HepG2 (cell line): ENCODE measurements around the gene HCFC1R1. TPM values are rescaled to one million over a fixed set of nuclear protein-coding genes. Genes with fewer than 3 reads are reported as not detected.

Source experiments
- ATAC-seq: fragments of 200-7000 bp; cut with Tn5 transposase; 3 replicates; pipeline ENCODE4 v1.9.1; 2020; ENCODE audit warnings: mild to moderate bottlenecking, moderate library complexity
- BruUV-seq: library from RNA; stranded (reverse); fragments of 400-500 nt; replicated peaks from 2 replicates; lab custom pipeline; 2021; lab: Mats Ljungman, UMichigan
- CTCF ChIA-PET: fragments of 300-600 bp; formaldehyde crosslinking; extraction: SDS; loops from one replicate; lab custom pipeline; 2021; ENCODE audit warnings: low total read pairs, inconsistent platforms, low intra/inter-chr PET ratio; lab: Yijun Ruan, JAX
- POLR2A ChIA-PET: fragments of 350-600 bp; sonication (Branson Sonifier 250); formaldehyde crosslinking; loops from one replicate; lab custom pipeline; 2020; ENCODE audit warnings: antibody characterized with exemption, inconsistent platforms; lab: Yijun Ruan, JAX
- DNase-seq: peaks from one replicate; pipeline ENCODE4 v3.0.0-alpha.2; 2015; ENCODE audit warnings: low spot score
- FAIRE-seq: peaks from 3 replicates; lab custom pipeline; 2011; peaks lifted over from hg19 to GRCh38; lab: Jason Lieb, UNC
- H2AFZ ChIP-seq: one replicate; pipeline ENCODE4 v1.6.1; 2011; ENCODE audit warnings: low read length, inconsistent platforms
- H3K27ac ChIP-seq: fragments of 300-600 bp; 3 replicates; pipeline ENCODE4 v1.8.0; 2011; ENCODE audit warnings: mixed run types, mild to moderate bottlenecking, mixed read lengths, low read length, inconsistent platforms; ENCODE audit not compliant: insufficient read depth; ENCODE audit errors: extremely low read length
- H3K27me3 ChIP-seq, 2 experiments: fragments of 200-600 bp in 1 of 2; 2 replicates in 1 of 2; 3 replicates in 1 of 2; pipeline versions ENCODE4 v1.6.0 to v1.8.0; 2011; ENCODE audit warnings: low read length in 2 of 2, mild to moderate bottlenecking in 2 of 2, moderate library complexity in 2 of 2, inconsistent platforms in 1 of 2; ENCODE audit not compliant: insufficient read depth in 2 of 2, control insufficient read depth in 1 of 2
- H3K36me3 ChIP-seq, 2 experiments: fragments of 200-600 bp in 1 of 2; replicated peaks in 1 of 2; 2 replicates in 1 of 2; 3 replicates in 1 of 2; pipeline versions ENCODE4 v1.5.1 to v1.8.0; 2011; ENCODE audit warnings: low read length in 2 of 2, inconsistent platforms in 1 of 2; ENCODE audit not compliant: insufficient read depth in 2 of 2, control insufficient read depth in 1 of 2
- H3K4me1 ChIP-seq: 2 replicates; pipeline ENCODE4 v1.5.1; 2012; ENCODE audit warnings: low read length, inconsistent platforms; ENCODE audit not compliant: insufficient read depth
- H3K4me2 ChIP-seq: 2 replicates; pipeline ENCODE4 v1.6.0; 2011; ENCODE audit warnings: low read depth, low read length, inconsistent platforms
- H3K4me3 ChIP-seq, 3 experiments: fragments of 200-600 bp in 1 of 3; sonication (generic), shearing (Covaris generic) in 1 of 3; replicated peaks in 1 of 3; 2 replicates each; pipeline ENCODE4 v1.5.1; 2011 to 2016; ENCODE audit warnings: low read length in 3 of 3, inconsistent platforms in 2 of 3, low read depth in 2 of 3, mild to moderate bottlenecking in 2 of 3, control low read depth in 1 of 3, mixed read lengths in 1 of 3; ENCODE audit not compliant: insufficient read depth in 1 of 3
- H3K79me2 ChIP-seq: one replicate; pipeline ENCODE4 v1.6.1; 2011; ENCODE audit warnings: low read length, inconsistent platforms; ENCODE audit not compliant: insufficient read depth
- H3K9ac ChIP-seq: 2 replicates; pipeline ENCODE4 v1.6.0; 2011; ENCODE audit warnings: mild to moderate bottlenecking, low read depth, low read length, inconsistent platforms; ENCODE audit not compliant: insufficient read depth
- H3K9me3 ChIP-seq: 2 replicates; pipeline ENCODE4 v1.5.1; 2012; ENCODE audit warnings: mild to moderate bottlenecking, low read length
- H4K20me1 ChIP-seq: 2 replicates; pipeline ENCODE4 v1.6.0; 2011; ENCODE audit warnings: inconsistent platforms, mild to moderate bottlenecking, low read length, moderate library complexity; ENCODE audit not compliant: insufficient read depth
- GATA4 ChIP-seq: sonication (generic); IDR thresholded peaks from 2 replicates; pipeline ENCODE4 v1.6.1; 2016; ENCODE audit warnings: antibody characterized with exemption, low read depth, borderline replicate concordance
- GPN1 ChIP-seq: sonication (generic); formaldehyde crosslinking; IDR thresholded peaks from 2 replicates; pipeline ENCODE4 v1.5.1; 2020; ENCODE audit warnings: missing genetic modification reagents, borderline replicate concordance
- IKZF5 ChIP-seq: IDR thresholded peaks from 2 replicates; pipeline ENCODE4 v1.6.1; 2018; ENCODE audit warnings: missing genetic modification reagents, mild to moderate bottlenecking, missing compliant biosample characterization
- MAZ ChIP-seq, 2 experiments: sonication (generic) in 1 of 2; formaldehyde crosslinking in 1 of 2; IDR thresholded peaks; 2 replicates each; pipeline versions ENCODE4 v1.5.0 to v1.6.1; 2012 to 2020; ENCODE audit warnings: low read depth in 2 of 2, mild to moderate bottlenecking in 2 of 2, borderline replicate concordance in 1 of 2, improper control_type of control experiment in 1 of 2, low read length in 1 of 2, missing genetic modification reagents in 1 of 2, moderate library complexity in 1 of 2
- NBN ChIP-seq: fragments of 450-650 bp; conservative IDR thresholded peaks from 2 replicates; pipeline ENCODE4 v1.6.1; 2017
- REXO4 ChIP-seq: sonication (generic); formaldehyde crosslinking; IDR thresholded peaks from 2 replicates; pipeline ENCODE4 v1.8.0; 2022; ENCODE audit warnings: missing genetic modification reagents, mild to moderate bottlenecking, borderline replicate concordance
- SCMH1 ChIP-seq: sonication (generic); formaldehyde crosslinking; IDR thresholded peaks from 2 replicates; pipeline ENCODE4 v1.9.0; 2021; ENCODE audit warnings: missing genetic modification reagents, mild to moderate bottlenecking, borderline replicate concordance
- THAP7 ChIP-seq: sonication (generic); formaldehyde crosslinking; IDR thresholded peaks from 2 replicates; pipeline ENCODE4 v1.8.1; 2023; ENCODE audit warnings: mild to moderate bottlenecking, missing genetic modification reagents
- TSC22D2 ChIP-seq: sonication (generic); formaldehyde crosslinking; IDR thresholded peaks from 2 replicates; pipeline ENCODE4 v1.5.1; 2020; ENCODE audit warnings: missing genetic modification reagents, mild to moderate bottlenecking, borderline replicate concordance
- ZFP36L1 ChIP-seq: sonication (generic); formaldehyde crosslinking; IDR thresholded peaks from 2 replicates; pipeline ENCODE4 v1.8.0; 2022; ENCODE audit warnings: mild to moderate bottlenecking, missing genetic modification reagents, moderate library complexity
- ZNF839 ChIP-seq: sonication (generic); formaldehyde crosslinking; IDR thresholded peaks from 2 replicates; pipeline ENCODE4 v1.4.0; 2020; ENCODE audit warnings: missing genetic modification reagents, mild to moderate bottlenecking, borderline replicate concordance
- ZNF879 ChIP-seq: sonication (generic); formaldehyde crosslinking; IDR thresholded peaks from 2 replicates; pipeline ENCODE4 v1.8.1; 2023; ENCODE audit warnings: missing genetic modification reagents
- ZXDC ChIP-seq: sonication (generic); formaldehyde crosslinking; IDR thresholded peaks from 2 replicates; pipeline ENCODE4 v1.5.0; 2020; ENCODE audit warnings: mild to moderate bottlenecking, missing genetic modification reagents
- whole genome bisulfite sequencing: methylation state at CpG from one replicate; pipeline ENCODE4 v1.1.6; 2017; ENCODE audit warnings: low lambda C conversion rate; 5-methylcytosine and 5-hydroxymethylcytosine counted together
- in situ Hi-C: cut with HindIII; loops from 2 replicates; pipeline ENCODE4 v1.10.0; 2017; ENCODE audit warnings: low pct_unique_long_range_greater_than_20kb; ENCODE audit not compliant: extremely low pct_ligation_motif_present
- intact Hi-C: fragments of 100-400 bp; cut with micrococcal nuclease; formaldehyde crosslinking; loops from one replicate; pipeline ENCODE4 v1.10.0; 2022; ENCODE audit not compliant: unreplicated experiment
- polyA plus RNA-seq, 8 experiments: library from polyadenylated mRNA; depleted of rRNA in 3 of 8; stranded (reverse) in 7 of 8; unstranded in 1 of 8; fragments of >200 nt; fragmentation: Illumina TruSeq in 4 of 8; extraction: Trizol in 4 of 8; gene quantifications; 2 replicates each; pipeline versions ENCODE4 v1.2.1 to v1.2.3, GENCODE V29; 2011 to 2016; ENCODE audit warnings: low read depth in 4 of 8, missing spikeins in 1 of 8, mixed read lengths in 1 of 8; ENCODE audit not compliant: insufficient read depth in 1 of 8
- total RNA-seq, 5 experiments: library from RNA; depleted of rRNA; stranded (reverse); fragments of >200 nt; fragmentation: Illumina TruSeq; extraction: Trizol; gene quantifications; 2 replicates each; pipeline ENCODE4 v1.2.3, GENCODE V29; 2016; ENCODE audit warnings: low read depth in 1 of 5
- TF ChIP-seq, protein P1 (sequence below): sonication (generic); formaldehyde crosslinking; IDR thresholded peaks from 2 replicates; pipeline ENCODE4 v1.4.0; 2020; ENCODE audit warnings: mild to moderate bottlenecking, missing genetic modification reagents

The HCFC1R1 gene
- total and polyA plus RNA-seq, 2 of the 13 experiments (the other 11 are each of a cell fraction or from before 2014, with no cell fraction given) = 13.8 to 16.1 TPM

GRCh38 chr16:3019594-3020246 lies 4.0 kb downstream of the HCFC1R1 start:
- intact Hi-C loops = no loop called here
- BruUV-seq = TSS peak; percentile 61
- Histone ChIP-seq H3K9me3 (no peaks in the 10 kb centered on the region), H3K27ac (peak overlapping the region; percentile 57), H3K4me2 (peak overlapping the region; percentile 74), H3K36me3 (no peaks in the 10 kb centered on the region; a peak in 1 of 5 replicates), H3K4me3 (peak overlapping the region; percentile 60 to 93 (median 76); a peak in 5 of 6 replicates), H4K20me1 (peaks cover 26% of the 10 kb centered on the region; the same call in 1 of the 2 replicates), H3K4me1 (peaks cover 72% of the 10 kb centered on the region), H3K27me3 (no peaks in the 10 kb centered on the region; a peak in 2 of 5 replicates), H3K79me2 (peaks cover 5% of the 10 kb centered on the region), H2AFZ (no peak overlapping the region), H3K9ac (peak overlapping the region; percentile 62; the same call in 1 of the 2 replicates)
- in situ Hi-C loops = no loop called here
- 50% methylated on average over 31 of the region's 40 CpGs for WGBS
- ATAC-seq (no peak), FAIRE-seq (no peak), DNase-seq (no peak)
- CTCF ChIA-PET = interaction anchor here (0.8 kb wide), 1 partner anchor 14 kb away, joined by 3 read pairs; no protein-coding TSS in a partner anchor
- POLR2A ChIA-PET = interaction anchor here (0.9 to 18.8 kb wide), 12 partner anchors 8 to 139 kb away, joined by 3 to 750 read pairs (median 12); partner anchors contain the start of genes CLDN9, IL32, PAQR4 and PKMYT1
- TF ChIP-seq TSC22D2 (CRISPR knock-in tag) (0 out of 2 replicates have a peak, but pooled peaks have one; percentile 4), ZFP36L1 (CRISPR knock-in tag) (no peak), MAZ (IDR thresholded peaks at IDR 0.05; ENCODE audit: borderline replicate concordance, low read depth, low read length) (no peak), MAZ (CRISPR knock-in tag; IDR thresholded peaks at IDR 0.05; ENCODE audit: low read depth) (no peak), REXO4 (CRISPR knock-in tag) (no peak), THAP7 (peak; percentile 74), ZNF879 (CRISPR knock-in tag) (no peak), SCMH1 (CRISPR knock-in tag) (no peak), GPN1 (no peak), NBN (no peak), GATA4 (no peak), ZNF839 (CRISPR knock-in tag) (no peak), IKZF5 (CRISPR knock-in tag) (no peak), ZXDC (CRISPR knock-in tag) (no peak)
- TF ChIP-seq, protein P1, sequence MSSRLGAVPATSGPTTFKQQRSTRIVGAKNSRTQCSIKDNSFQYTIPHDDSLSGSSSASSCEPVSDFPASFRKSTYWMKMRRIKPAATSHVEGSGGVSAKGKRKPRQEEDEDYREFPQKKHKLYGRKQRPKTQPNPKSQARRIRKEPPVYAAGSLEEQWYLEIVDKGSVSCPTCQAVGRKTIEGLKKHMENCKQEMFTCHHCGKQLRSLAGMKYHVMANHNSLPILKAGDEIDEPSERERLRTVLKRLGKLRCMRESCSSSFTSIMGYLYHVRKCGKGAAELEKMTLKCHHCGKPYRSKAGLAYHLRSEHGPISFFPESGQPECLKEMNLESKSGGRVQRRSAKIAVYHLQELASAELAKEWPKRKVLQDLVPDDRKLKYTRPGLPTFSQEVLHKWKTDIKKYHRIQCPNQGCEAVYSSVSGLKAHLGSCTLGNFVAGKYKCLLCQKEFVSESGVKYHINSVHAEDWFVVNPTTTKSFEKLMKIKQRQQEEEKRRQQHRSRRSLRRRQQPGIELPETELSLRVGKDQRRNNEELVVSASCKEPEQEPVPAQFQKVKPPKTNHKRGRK = no peak
